DMS 273 (cell line): ENCODE results near the gene DOCK6.
"Not testable (repeated sequence)": the region's sequence is repeated elsewhere in the genome, so short reads cannot be mapped to it uniquely, and the experiment has no call there.

Experiments used
- DNase-seq: peaks from one replicate; lab custom pipeline; 2025; ENCODE audit not compliant: unreplicated experiment; lab: John Stamatoyannopoulos, UW

Gene DOCK6

DNA sequence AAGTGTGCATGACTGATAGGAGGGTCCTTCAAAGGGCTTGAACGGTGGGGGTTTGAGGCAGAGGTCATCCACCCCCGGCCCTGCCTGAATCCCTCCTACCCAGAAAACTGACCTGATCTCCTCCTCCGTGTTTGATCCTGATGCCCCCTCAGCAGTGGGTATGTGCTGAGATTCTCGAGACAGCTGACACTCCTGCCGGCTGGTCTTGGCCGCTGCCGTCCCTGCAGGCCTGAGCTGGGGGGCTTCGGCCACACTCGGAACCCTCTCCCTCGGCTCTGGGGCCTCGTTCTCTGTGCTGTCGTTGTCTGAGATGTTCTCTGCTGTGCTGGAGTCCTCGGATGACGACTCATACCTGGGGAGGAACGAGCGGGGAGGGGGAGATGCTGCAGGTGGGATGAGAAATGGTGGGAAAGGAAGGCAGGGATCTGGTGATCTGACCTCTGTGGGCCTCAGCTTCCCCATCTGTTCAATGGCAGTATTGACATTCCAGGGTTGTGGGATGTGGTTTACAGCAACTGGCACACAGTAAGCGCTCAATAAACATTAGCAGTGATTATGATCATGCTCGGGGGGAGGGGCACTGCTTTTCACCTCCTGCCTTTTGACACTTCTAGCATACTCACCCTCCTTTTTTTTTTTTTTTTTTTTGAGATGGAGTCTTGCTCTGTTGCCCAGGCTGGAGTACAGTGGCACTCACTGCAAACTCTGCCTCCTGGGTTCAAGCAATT lies 85.7 kb downstream of the DOCK6 start:
- DNase-seq = no peak

GRCh38 chr19:11175920-11176319 lies 86.4 kb downstream of the DOCK6 start:
- DNase-seq = no peak

DNA sequence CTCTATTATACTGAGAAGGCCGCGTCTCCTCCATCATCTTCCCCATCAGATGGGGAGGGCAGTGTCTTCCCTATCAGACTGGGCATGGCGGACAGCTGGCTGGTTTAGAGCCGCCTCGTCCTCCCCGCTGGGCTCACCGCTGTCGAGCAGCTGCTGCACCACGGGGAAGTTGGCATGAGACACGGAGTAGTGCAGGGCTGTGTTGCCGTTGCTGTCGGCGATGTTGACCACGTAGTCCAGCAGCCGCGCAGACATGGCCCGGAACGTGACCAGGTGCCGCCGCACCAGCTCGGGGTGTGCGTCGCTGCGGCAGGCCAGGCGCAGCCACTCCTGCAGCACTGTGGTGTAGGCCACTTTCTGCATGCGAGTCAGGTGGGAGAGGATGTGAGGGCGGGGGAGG lies 88.0 kb downstream of the DOCK6 start:
- peak; percentile 94 for DNase-seq

GRCh38 chr19:11173516-11174155 lies 88.7 kb downstream of the DOCK6 start:
- no peak for DNase-seq

DNA sequence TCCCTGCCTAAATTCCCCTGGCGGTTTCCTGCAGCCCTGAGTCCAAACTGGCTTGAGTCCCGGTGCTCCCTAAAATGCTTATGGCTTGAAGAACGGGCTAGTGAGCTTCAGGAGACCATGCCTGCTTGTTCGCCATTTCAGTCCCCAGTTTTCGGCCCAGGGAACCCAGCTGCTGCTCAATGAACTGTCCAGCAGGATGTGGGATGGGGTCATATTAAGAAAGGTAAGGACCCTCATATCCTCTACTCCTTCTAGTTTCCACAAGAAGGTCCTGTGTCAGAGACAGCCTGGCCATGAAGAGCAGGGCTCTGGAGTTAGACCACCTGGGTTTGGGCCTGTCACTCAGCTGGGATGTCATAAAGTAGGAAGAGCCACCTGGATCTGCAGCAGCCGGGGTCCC lies 89.7 kb downstream of the DOCK6 start:
- no peak for DNase-seq

DNA sequence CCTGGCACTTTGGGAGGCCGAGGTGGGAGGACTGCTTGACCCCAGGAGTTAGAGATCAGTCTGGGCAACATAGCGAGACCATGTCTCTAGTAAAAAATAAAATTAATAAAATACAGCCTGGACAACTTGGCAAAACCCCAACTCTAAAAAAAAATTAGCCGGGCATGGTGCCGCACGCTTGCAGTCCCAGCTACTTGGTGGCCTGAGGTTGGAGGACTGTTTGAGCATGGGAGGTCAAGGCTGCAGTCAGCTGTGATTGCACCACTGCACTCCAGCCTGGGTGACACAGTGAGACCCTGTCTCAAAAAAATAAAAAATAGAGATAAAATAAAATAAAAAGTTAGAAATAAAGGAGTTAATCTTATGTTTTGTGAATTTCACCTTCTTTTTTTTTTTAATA lies 91.2 kb downstream of the DOCK6 start:
- no peak for DNase-seq

GRCh38 chr19:11169896-11170678 lies 92.2 kb downstream of the DOCK6 start:
- no peak for DNase-seq

DNA sequence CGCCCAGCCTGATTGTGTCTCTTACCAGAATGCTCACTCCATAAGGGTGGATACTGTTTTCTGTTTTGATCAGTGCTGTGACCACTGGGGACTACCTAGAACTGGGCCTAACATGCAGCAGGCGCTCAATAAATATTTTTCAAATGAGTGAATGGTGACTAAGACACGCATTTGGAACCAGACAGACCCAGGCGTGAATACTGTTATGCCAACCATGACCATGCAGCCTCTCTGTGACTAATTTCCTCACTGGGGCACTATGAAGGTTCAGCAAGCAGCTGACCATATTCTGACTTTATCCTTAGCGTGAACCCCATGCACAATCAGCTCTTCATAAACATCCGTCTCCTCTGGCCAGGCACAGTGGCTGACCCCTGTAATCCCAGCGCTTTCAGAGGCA lies 93.8 kb downstream of the DOCK6 start:
- no peak for DNase-seq

DNA sequence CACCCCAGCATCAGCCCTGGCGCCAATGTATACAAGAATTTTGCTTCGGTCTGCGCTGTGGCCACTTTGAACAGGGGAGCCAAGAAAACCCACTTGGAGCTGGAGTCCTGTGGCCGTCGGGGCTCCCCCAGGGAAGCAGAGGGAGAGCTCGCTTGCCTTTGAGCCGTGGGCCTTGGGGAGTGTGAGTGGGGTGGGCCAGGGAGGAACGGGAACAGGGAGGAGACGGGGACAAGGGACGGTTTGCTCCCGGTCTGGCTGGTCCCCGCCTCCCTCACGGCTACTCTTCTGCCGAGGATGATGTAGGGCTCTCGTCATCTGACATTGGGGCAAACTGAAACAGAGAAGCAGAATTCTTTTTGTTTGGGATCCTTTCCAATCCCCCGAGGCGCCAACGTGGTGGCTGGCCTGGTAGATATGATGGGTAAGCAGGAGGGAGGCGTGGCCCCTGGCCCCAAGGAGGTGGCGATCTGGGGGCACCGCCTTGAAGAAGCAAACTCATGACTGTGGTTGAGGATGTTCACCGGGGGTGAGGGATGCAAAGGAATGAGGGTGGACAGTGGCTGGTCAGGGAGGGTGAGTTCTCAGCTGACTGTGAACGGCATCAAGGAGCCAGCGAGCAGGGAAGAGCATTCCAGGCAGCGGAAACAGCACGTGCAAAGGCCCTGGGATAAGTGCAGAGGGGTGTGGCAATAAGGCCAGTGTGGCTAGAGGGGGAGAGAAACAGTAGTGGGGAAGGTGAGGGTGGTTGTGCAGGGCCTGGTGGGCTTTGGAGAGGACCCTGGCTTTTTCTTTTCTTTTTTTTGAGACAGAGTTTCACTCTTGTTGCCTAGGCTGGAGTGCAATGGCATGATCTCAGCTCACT lies 95.8 kb downstream of the DOCK6 start:
- DNase-seq = no peak

DNA sequence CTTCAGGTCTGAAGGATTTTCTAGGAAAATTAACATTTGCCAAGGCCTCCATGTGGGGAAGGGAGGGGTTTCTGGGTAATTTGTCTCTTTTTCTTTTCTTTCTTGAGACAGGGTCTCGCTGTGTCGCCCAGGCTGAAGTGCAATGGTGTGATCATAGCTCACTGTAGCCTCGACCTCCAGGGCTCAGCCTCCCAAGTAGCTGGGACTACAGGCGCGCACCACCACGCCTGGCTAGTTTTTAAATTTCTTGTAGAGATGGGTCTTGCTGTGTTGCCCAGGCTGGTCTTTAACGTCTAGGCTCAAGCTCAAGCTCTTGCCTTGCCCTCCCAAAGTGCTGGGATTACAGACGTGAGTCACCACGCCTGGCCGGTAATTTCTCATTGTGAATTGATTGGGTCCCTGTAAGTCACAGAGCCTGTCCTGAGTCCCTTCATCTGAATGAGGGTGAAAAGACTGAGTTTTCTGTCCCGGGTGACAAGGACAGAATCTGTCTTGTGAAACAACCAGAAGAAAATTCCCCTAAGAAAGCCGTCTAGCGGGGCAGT lies 96.8 kb downstream of the DOCK6 start:
- DNase-seq = no peak

GRCh38 chr19:11164879-11165406 lies 97.4 kb downstream of the DOCK6 start:
- no peak for DNase-seq

DNA sequence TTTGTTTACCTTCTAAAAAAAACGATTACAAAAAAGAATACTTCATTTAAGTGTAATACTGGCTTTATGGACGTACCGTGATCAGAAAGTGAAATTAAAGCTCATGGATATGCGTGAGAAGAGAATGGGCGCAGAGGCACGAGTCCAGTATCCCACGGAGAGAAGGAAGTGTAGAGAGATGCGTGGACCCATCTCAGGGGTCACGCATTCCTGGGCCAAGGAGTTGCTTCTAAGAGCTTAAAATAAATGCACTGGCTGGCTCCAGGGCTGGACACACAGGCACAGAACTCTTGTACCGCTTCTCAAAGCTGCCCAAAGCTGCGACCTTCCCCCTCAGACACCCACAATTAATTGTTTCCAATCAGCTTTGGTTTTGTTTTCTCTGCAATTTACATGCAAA lies 98.0 kb downstream of the DOCK6 start:
- DNase-seq = no peak

GRCh38 chr19:11160440-11160768 lies 101.9 kb downstream of the DOCK6 start:
- DNase-seq = not testable (repeated sequence)

DNA sequence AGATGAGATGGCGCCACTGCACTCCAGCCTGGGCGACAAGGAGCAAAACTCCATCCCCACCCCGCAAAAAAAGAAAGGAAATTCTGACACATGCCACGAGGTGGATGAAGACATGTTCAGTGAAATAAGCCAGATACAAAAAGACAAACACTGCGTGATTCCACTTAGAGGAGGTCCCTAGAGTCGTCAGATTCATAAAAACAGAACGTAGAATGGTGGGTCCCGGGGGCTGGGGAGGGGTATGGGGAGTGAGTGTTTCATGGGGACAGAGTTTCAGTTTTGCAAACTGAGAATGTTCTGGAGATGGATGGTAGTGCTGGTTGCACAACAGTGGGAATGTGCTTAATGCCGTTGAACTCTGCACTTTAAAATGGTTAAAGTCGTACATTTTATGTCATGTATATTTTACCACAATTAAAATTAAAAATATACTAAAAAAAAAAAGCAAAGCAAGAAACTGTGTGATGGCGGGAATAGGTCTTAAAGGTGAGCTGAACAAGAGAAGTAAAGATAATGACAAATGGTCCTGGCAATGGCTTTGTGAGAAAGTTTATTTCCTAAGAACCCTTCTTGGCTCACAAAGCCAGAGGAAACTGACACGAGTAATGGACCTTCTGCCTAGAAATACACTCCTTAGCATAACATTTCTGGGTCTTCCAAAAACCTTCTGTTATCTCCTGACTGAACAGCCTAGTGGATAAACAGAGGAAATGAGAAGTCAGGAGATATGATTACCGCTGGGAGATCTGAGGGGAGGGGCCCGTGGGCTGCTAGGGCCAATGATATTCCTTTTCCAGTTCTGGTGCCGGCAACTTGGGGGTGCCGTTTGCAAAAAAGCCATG lies 102.5 kb downstream of the DOCK6 start:
- peak; percentile 50 for DNase-seq

GRCh38 chr19:11155373-11156120 lies 106.8 kb downstream of the DOCK6 start, which contains the start of gene SPC24:
TSS of gene SPC24 (minus strand) at chr19:11155782. CDS start at chr19:11155776, 6 bp downstream.
- DNase-seq = peak; percentile 99

DNA sequence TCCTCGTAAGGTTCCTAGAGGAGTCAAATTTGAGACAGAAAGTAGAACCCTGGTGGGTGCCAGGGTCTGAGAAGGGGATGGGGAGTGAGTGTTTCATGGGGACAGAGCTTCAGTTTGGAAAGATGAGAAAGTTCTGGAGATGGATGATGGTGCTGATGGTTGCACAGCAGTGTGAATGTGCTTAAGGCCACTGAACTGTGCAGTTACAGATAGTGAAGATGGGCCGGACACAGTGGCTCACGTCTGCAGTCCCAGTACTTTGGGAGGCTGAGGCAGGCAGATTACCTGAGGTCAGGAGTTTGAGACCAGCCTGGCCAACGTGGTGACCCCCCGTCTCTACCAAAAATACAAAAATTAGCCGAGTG lies 107.7 kb downstream of the DOCK6 start:
- no peak for DNase-seq

DNA sequence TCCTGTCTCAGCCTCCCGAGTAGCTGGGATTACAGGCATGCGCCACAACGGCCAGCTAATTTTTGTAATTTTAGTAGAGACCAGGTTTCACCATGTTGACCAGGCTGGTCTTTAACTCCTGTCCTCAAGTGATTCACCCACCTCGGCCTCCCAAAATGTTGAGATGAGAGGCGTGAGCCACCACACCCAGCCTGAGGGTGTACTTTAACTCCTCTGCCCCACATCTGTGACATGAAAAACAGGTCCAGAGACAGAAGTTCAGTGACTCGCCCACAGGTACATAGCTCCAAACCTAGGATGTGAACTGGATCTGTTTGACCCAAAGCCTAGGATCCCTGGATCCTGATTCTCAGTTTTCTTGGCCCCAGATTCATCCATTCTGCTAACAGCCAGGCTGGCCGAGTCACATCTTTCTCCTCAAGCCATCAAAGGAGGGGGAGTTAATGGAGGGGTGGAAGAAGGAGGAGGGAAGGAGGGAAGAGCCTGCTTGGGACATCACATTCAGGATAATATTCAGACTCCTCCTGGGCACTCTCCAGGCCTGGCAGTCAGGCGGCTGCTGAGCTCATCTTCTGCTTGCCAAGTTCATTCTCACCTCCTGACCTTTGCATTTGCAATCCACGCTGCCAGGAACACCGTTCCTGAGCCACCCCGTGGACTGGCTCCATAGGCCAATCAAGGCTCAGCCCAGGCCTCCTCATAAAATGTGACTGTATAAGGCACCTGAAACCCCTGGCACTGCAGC lies 109.8 kb downstream of the DOCK6 start:
- no peak for DNase-seq

GRCh38 chr19:11151181-11151580 lies 111.1 kb downstream of the DOCK6 start:
- DNase-seq = no peak
